ENCODE measurements around the gene C1QTNF1.
"Not testable (repeated sequence)": the region's sequence is repeated elsewhere in the genome, so short reads cannot be mapped to it uniquely, and the experiment has no call there.

The C1QTNF1 gene

DNA sequence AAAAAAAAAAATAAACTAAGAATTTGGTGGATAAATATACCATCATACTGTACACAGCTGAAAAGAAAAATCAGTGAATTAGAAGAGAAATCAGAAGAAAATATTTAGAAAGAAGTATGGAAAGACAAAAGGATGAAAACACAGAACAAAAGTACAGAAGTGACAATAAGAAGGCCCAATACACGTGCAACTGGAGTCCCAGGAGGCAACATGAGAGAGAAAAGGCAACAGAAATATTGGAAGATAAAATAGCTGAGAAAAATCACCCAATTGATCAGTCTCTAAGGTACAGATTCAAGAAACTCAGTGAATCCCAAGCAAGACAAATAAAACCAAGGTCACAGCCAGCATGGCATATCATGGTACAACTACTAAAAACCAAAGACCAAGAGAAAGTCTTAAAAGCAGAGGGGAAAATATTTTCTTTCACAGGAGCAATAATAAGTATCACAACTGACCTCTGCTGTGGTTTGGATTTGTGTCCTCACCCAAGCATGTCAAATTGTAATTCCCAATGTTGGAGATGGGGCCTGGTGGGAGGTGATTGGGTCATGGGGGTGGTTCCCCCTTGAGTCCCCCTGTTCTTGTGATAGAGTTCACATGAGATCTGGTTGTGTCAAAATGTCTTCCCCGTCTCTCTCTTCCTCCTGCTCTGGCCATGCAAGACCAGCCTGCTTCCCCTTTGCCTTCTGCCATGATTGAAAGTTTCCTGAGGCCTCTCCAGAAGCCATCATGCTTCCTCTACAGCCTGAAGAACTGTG, 30.4 kb downstream of the C1QTNF1 start:
- DNase-seq (ENCODE audit: low read depth), result no peak

- no peak for DNase-seq (ENCODE audit: low read depth)
These were observed 31.2 kb downstream of the C1QTNF1 start for GRCh38 chr17:79055197-79055596.

- DNase-seq (ENCODE audit: low read depth), result no peak
These were observed 33.9 kb downstream of the C1QTNF1 start for GRCh38 chr17:79057737-79058385.

DNA sequence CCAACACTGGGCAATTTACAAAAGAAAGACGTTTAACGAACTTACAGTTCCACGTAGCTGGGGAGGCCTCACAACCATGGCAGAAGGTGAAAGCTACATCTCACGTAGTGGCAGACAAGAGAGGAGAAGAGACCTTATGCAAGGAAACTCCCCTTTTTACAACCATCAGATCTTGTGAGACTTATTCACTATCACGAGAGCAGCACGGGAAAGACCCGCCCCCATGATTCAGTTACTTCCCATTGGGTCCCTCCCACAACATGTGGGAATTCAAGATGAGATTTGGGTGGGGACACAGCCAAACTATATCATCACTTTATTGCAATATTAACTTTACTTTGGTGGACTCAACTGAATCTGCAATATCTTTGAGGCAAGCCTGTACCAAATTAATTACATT, 38.7 kb downstream of the C1QTNF1 start:
- no peak for DNase-seq (ENCODE audit: low read depth)

- DNase-seq (ENCODE audit: low read depth), result no peak
These were observed 40.1 kb downstream of the C1QTNF1 start for GRCh38 chr17:79064026-79064425.

DNA sequence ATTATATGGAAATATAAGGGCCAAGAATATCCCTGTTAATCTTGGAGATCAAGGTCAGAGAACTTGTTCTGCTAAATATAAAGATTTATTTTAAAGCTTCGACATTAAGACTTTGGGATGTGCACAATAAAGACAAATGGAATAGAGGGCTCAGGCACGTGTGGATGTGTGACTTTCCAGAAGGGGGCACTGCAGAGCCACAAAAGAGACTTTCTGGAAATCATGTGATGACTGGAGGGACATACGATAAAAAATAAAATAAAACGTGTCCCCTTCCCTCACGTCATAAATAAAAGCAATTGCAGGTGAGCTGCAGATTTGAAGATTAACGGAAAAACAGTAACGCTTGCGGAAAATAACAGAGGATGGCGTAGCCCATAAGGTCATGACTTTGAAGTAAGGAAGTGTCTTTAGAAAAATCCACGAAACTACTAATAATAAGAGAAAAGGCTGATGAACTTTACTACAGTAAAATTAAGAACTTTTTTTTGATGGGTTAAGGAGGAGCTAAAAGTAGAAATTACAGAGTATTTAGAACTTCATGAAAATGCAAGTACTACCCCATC, 41.2 kb downstream of the C1QTNF1 start:
- DNase-seq (ENCODE audit: low read depth), result peak; percentile 19

DNA sequence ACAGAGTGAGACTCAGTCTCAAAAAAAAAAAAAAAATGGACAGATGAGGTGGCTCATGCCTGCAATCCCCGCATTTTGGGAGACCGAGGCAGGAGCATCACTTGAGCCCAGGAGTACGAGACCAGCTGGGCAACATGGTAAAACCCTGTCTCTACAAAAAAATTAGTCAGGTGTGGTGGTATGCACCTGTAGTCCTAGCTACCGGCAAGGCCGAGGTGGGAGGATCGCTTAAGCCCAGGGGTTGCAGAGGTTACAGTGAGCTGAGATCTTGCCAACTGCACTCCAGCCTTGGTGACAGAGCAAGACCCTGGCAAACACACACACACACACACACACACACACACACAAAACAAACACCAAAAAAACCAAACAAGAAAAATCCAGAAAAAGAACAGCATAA, 43.0 kb downstream of the C1QTNF1 start:
- DNase-seq (ENCODE audit: low read depth), result no peak

GRCh38 chr17:79070266-79070880, 46.4 kb downstream of the C1QTNF1 start:
- DNase-seq (ENCODE audit: low read depth), result no peak

DNA sequence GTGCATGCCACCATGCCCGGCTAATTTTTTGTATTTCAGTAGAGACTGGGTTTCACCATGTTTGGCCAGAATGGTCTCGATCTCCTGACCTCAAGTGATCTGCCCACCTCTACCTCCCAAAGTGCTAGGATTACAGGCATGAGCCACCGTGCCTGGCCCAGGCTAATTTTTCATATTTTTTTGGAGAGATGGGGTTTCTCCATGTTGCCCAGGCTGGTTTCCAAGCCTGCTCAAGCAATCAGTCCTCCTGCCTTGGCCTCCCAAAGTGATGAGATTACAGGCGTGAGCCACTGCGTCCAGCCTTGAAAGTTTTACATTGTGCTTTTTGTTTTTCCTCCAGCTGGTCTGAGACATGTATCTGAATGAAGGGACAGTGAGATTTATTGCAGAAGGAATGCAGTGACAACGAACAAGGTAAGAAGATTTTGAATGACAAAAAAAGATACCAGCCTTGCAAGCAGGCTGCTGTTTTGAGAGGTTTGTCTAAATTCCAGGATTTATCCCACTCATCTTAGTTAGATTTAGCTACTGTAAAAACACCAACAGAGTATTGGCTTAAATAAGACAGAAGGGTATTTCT, 47.3 kb downstream of the C1QTNF1 start:
- DNase-seq (ENCODE audit: low read depth), result no peak

GRCh38 chr17:79072544-79072943, 48.6 kb downstream of the C1QTNF1 start:
- no peak for DNase-seq (ENCODE audit: low read depth)

- no peak for DNase-seq (ENCODE audit: low read depth)
These were observed 49.2 kb downstream of the C1QTNF1 start for GRCh38 chr17:79073016-79073705.

GRCh38 chr17:79073706-79074088, 49.7 kb downstream of the C1QTNF1 start:
- no peak for DNase-seq (ENCODE audit: low read depth)

DNA sequence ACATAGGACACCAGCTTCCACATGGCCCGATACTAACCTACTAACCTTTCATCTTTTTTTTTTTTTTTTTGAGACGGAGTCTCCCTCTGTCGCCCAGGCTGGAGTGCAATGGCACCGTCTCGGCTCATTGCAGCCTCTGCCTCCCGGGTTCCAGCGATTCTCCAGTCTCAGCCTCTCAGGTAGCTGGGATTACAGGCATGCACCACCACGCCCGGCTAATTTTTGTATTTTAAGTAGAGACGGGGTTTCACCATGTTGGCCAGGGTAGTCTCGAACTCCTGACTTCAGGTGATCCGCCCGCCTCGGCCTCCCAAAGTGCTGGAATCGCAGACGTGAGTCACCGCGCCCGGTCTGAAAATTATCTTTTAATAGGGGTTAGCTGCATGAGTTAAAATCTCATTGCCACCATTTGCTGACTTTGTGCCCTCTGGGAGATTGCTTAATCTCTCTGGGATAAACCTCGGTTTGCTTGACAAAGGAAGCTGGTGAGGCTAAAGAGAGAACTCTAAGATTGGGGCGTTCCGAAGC, 50.2 kb downstream of the C1QTNF1 start:
- DNase-seq (ENCODE audit: low read depth), result not testable (repeated sequence)

- DNase-seq (ENCODE audit: low read depth), result peak; percentile 89
These were observed 50.9 kb downstream of the C1QTNF1 start, which contains the start of gene ENGASE for GRCh38 chr17:79074649-79075445. TSS of gene ENGASE (plus strand) at chr17:79074824. CDS start at chr17:79074945, 121 bp downstream.

DNA sequence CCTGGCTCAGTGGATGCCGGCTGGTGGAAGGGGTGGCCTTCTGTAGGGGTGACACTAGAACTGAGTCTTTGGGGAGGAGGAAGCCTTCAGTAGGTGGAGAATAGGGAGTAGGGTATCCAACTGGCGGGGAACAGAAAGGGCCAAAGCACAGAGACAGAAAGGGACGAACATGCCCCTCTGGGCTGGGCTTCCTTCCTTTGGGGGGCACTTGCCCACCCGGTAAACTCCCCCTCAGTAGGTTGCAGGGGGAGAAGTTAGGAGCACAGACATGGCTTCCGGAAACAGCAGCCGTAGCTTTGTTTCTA, 51.4 kb downstream of the C1QTNF1 start:
- no peak for DNase-seq (ENCODE audit: low read depth)

DNA sequence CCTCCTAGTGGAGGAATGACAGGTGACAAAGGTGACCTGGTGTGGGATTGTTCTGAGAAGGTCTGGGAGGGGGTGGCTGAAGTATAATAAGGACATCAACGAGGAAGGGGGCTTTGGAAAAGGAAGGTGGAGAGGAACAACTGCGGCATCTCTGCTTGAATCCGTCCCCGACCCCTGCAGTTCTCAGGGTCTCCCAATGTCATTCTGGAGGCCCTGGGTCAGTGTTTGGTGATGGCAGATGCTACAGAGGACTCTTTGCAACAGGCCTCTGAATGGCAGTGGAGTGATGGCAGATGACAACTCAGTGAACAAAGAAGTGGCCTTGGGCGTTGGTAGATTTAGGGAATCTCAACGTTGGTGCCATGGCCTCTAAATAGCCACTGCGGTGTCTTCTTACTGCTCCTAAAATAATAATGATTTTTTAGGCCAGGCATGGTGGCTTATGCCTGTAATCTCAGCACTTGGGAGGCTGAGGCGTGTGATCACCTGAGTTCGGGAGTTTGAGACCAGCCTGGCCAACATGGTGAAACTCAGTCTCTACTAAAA, 52.0 kb downstream of the C1QTNF1 start:
- no peak for DNase-seq (ENCODE audit: low read depth)

DNA sequence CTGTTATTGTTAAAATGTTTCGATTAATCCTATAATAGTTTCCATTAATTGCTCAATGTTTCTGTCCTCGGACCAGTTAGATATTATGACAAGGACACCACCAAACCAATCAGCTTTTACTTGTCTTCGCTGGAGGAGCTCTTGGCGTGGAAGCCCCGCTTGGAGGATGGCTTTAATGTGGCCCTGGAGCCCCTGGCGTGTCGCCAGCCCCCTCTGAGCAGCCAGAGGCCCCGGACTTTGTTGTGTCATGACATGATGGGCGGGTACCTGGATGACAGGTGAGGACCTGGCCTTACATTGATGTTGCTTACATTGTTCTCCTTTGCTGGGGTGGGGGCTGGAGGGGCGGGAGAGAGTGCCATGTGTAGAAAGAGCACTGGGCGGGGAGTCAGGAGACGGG, 53.6 kb downstream of the C1QTNF1 start:
- DNase-seq (ENCODE audit: low read depth), result no peak

DNA sequence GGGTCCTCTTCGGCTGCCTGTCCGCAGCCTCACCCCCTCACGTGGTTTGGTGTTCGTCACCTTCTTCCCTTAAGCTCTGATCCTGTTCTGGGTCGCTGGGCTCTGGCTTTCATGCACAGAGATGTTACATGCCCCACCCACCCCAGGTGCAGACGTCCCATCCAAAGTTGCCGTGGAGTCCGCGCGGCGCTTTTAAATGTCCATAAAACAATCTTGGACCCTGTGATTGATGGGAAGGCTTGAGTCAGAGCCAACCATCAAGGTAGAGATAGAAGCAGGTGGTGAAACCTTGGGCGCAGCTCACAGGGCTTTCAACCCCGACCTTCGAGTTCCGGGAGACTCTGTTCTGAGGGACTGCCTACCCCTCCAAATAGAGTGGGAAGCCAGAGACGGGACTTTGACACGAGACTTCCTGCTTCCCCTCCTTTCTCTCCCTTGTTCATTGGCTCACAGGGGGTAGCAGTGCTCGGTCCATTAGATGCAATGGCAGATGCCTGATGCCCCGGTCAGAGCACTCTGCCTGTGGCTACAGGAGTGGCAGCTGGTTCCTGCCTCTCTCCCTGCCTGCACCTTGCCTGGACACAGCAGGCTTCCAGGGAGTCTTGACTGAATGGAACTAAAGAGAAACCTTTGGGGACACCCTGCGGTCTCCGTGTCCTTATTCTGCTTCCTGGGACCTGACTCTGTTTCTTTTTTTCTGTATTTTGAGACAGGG, 54.7 kb downstream of the C1QTNF1 start:
- no peak for DNase-seq (ENCODE audit: low read depth)

DNA sequence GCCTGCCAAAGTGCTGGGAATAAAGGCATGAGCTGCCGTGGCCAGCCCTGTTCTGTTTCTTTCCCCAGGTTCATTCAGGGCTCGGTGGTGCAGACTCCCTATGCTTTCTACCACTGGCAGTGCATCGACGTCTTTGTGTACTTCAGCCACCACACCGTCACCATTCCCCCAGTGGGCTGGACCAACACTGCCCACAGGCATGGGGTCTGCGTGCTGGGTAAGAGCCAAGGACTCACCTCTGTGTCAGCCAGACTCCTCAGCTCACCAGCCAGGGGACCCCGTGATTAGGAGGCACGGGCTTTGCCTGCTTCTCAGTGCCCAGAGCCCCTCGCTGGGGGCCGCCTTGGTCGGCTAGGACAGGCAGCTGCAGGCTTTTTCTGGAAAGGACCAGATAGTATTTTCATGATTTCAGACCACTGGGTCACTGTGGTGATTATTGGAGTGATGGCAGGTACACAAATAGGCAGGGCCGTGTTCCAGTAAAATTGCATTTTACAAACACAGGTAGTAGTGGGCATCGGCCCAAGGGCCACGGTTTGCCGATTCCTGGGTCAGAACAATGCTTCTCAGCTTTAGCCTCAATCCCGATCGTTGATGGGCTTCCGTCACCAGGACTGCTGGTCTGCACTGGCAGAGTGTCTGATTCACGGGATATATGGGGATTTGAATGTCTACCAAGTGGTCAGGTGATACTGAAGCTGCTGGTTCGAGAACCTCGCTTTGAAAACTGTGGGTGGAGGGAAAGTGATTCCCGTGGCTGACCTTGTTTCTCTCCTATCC, 55.6 kb downstream of the C1QTNF1 start:
- no peak for DNase-seq (ENCODE audit: low read depth)

All from stimulated activated CD8-positive, alpha-beta memory T cell treated with anti-CD3 and anti-CD28 coated beads, Interleukin-4, amount 100 ng/mL, for 24 hours (primary cell).